ENCODE data around the gene ZCCHC14.

DNA sequence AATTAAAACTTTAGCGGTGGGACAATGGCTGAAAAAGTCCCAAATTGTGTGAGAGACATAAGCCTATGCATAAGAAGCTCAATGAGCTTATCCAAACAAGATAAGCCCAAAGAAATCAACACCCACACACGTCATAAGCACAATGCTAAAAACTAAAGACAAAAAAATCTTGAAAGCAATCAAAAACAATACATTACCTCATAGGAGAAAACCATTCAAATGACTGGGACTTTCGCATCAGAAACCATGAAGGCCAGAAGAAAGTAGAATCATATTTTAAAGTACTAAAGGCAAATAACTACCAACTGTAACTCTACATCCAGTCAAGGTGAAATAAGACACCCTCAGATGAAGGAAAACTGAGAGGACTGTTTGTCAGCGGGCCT, 50.2 kb downstream of the ZCCHC14 start:
- no peak for TF ChIP-seq SREBF2 (IDR thresholded peaks at IDR 0.05; ENCODE audit: low read length)
- TF ChIP-seq, protein P1, sequence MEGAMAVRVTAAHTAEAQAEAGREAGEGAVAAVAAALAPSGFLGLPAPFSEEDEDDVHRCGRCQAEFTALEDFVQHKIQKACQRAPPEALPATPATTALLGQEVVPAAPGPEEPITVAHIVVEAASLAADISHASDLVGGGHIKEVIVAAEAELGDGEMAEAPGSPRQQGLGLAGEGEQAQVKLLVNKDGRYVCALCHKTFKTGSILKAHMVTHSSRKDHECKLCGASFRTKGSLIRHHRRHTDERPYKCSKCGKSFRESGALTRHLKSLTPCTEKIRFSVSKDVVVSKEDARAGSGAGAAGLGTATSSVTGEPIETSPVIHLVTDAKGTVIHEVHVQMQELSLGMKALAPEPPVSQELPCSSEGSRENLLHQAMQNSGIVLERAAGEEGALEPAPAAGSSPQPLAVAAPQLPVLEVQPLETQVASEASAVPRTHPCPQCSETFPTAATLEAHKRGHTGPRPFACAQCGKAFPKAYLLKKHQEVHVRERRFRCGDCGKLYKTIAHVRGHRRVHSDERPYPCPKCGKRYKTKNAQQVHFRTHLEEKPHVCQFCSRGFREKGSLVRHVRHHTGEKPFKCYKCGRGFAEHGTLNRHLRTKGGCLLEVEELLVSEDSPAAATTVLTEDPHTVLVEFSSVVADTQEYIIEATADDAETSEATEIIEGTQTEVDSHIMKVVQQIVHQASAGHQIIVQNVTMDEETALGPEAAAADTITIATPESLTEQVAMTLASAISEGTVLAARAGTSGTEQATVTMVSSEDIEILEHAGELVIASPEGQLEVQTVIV (IDR thresholded peaks at IDR 0.05; ENCODE audit: borderline replicate concordance, partially characterized antibody) = no peak
- no peak for TF ChIP-seq RCOR1 (conservative IDR thresholded peaks at IDR 0.05; ENCODE audit: low read depth, low read length)
- TF ChIP-seq BRCA1 (IDR thresholded peaks at IDR 0.05; ENCODE audit: low read depth, low read length) = no peak
- TF ChIP-seq, protein P2, sequence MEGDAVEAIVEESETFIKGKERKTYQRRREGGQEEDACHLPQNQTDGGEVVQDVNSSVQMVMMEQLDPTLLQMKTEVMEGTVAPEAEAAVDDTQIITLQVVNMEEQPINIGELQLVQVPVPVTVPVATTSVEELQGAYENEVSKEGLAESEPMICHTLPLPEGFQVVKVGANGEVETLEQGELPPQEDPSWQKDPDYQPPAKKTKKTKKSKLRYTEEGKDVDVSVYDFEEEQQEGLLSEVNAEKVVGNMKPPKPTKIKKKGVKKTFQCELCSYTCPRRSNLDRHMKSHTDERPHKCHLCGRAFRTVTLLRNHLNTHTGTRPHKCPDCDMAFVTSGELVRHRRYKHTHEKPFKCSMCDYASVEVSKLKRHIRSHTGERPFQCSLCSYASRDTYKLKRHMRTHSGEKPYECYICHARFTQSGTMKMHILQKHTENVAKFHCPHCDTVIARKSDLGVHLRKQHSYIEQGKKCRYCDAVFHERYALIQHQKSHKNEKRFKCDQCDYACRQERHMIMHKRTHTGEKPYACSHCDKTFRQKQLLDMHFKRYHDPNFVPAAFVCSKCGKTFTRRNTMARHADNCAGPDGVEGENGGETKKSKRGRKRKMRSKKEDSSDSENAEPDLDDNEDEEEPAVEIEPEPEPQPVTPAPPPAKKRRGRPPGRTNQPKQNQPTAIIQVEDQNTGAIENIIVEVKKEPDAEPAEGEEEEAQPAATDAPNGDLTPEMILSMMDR (IDR thresholded peaks at IDR 0.05 in 2 of 3, conservative IDR thresholded peaks at IDR 0.05 in 1 of 3; ENCODE audit: control insufficient read depth in 2 of 3, extremely low read depth in 1 of 3, insufficient read depth in 1 of 3, low read depth in 3 of 3, low read length in 3 of 3) = no peak
- TF ChIP-seq, protein P3, sequence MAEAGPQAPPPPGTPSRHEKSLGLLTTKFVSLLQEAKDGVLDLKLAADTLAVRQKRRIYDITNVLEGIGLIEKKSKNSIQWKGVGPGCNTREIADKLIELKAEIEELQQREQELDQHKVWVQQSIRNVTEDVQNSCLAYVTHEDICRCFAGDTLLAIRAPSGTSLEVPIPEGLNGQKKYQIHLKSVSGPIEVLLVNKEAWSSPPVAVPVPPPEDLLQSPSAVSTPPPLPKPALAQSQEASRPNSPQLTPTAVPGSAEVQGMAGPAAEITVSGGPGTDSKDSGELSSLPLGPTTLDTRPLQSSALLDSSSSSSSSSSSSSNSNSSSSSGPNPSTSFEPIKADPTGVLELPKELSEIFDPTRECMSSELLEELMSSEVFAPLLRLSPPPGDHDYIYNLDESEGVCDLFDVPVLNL (IDR thresholded peaks at IDR 0.05; ENCODE audit: low read depth, low read length) = no peak
- TF ChIP-seq JUND (IDR thresholded peaks at IDR 0.05; ENCODE audit: low read depth, low read length) = no peak
- no peak for TF ChIP-seq JUNB (IDR thresholded peaks at IDR 0.05)
- TF ChIP-seq IKZF1 (conservative IDR thresholded peaks at IDR 0.05) = no peak
- TF ChIP-seq MTA3 (IDR thresholded peaks at IDR 0.05; ENCODE audit: borderline replicate concordance, low read length) = no peak
